Measurements from ENCODE around the gene SLC6A3. TPM values are rescaled to one million over a fixed set of nuclear protein-coding genes. Genes with fewer than 3 reads are reported as not detected.

SLC6A3 gene
- total and polyA plus RNA-seq, 2 of the 13 experiments (the other 11 are each of a cell fraction or from before 2014, with no cell fraction given) = 0.01 TPM; not detected in 1

DNA sequence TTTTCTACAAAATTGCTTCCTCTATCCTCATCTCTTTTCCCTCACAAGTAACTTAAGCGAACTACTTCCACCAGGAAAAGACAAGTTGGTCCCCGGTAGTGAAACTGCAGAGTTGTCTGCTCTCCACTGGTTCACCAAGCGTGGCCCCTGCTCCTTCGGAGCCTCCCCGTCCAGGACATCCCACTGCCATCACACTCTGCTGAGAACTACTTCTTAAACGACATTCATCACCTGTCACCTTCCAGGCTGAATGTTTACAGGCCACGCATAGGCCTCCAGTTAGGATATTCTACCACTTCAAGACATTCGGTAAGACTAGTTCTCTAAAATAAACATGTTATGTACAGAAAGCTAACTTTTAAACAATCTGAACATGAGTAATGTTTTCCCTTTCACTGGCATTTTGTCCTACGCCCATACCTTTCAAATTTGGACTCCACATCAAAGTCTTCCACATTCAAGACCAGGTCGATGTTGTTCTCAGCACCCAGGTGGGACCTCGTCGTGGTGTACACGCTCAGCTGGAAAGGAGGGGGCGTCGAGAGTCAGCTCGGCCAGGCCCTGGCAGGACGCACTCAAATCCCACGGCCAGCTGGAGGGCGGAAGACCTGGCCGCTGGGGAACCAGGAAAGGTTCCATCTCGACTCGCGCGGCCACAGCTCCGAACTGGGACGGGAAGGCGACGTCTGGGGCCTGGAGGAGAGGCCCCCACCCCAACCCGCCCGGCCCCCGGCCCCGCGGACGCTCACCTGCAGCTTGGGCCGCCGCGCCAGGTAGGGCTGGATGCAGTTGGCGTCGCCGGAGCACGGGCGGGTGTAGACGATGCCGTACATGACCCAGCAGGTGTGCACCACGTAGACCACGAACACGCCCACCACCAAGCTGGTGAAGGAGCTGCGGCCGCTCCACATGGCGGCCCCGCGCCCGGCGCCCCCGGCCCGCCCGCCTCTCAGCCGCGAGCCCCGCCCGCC lies 101.0 kb downstream of the SLC6A3 start (continued):
- TF ChIP-seq, protein P1, sequence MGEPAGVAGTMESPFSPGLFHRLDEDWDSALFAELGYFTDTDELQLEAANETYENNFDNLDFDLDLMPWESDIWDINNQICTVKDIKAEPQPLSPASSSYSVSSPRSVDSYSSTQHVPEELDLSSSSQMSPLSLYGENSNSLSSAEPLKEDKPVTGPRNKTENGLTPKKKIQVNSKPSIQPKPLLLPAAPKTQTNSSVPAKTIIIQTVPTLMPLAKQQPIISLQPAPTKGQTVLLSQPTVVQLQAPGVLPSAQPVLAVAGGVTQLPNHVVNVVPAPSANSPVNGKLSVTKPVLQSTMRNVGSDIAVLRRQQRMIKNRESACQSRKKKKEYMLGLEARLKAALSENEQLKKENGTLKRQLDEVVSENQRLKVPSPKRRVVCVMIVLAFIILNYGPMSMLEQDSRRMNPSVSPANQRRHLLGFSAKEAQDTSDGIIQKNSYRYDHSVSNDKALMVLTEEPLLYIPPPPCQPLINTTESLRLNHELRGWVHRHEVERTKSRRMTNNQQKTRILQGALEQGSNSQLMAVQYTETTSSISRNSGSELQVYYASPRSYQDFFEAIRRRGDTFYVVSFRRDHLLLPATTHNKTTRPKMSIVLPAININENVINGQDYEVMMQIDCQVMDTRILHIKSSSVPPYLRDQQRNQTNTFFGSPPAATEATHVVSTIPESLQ (CRISPR knock-in tag; conservative IDR thresholded peaks at IDR 0.05) = no peak
- TF ChIP-seq U2AF1 (optimal IDR thresholded peaks at IDR 0.05; ENCODE audit: low read depth, low read length) (no peak), CCDC6 (CRISPR knock-in tag; IDR thresholded peaks at IDR 0.05) (no peak), YEATS4 (CRISPR knock-in tag; IDR thresholded peaks at IDR 0.05; ENCODE audit: borderline replicate concordance) (no peak; the same call in 1 of the 2 replicates), KLF6 (CRISPR knock-in tag; IDR thresholded peaks at IDR 0.05) (no peak), SRF (IDR thresholded peaks at IDR 0.05; ENCODE audit: low read depth, low read length) (no peak), ZNF33B (CRISPR knock-in tag; IDR thresholded peaks at IDR 0.05) (no peak), PHF20 (CRISPR knock-in tag; IDR thresholded peaks at IDR 0.05) (no peak), ZSCAN9 (CRISPR knock-in tag; IDR thresholded peaks at IDR 0.05; ENCODE audit: borderline replicate concordance) (0 out of 2 replicates have a peak, but pooled peaks have one; percentile 24)
- TF ChIP-seq, protein P2, sequence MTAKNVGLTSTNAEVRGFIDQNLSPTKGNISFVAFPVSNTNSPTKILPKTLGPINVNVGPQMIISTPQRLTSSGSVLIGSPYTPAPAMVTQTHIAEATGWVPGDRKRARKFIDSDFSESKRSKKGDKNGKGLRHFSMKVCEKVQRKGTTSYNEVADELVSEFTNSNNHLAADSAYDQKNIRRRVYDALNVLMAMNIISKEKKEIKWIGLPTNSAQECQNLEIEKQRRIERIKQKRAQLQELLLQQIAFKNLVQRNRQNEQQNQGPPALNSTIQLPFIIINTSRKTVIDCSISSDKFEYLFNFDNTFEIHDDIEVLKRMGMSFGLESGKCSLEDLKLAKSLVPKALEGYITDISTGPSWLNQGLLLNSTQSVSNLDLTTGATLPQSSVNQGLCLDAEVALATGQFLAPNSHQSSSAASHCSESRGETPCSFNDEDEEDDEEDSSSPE (CRISPR knock-in tag; IDR thresholded peaks at IDR 0.05) = no peak
- TF ChIP-seq, protein P3, sequence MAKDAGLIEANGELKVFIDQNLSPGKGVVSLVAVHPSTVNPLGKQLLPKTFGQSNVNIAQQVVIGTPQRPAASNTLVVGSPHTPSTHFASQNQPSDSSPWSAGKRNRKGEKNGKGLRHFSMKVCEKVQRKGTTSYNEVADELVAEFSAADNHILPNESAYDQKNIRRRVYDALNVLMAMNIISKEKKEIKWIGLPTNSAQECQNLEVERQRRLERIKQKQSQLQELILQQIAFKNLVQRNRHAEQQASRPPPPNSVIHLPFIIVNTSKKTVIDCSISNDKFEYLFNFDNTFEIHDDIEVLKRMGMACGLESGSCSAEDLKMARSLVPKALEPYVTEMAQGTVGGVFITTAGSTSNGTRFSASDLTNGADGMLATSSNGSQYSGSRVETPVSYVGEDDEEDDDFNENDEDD (CRISPR knock-in tag; IDR thresholded peaks at IDR 0.05; ENCODE audit: borderline replicate concordance) = 0 out of 2 replicates have a peak, but pooled peaks have one; percentile 8
- TF ChIP-seq, protein P4, sequence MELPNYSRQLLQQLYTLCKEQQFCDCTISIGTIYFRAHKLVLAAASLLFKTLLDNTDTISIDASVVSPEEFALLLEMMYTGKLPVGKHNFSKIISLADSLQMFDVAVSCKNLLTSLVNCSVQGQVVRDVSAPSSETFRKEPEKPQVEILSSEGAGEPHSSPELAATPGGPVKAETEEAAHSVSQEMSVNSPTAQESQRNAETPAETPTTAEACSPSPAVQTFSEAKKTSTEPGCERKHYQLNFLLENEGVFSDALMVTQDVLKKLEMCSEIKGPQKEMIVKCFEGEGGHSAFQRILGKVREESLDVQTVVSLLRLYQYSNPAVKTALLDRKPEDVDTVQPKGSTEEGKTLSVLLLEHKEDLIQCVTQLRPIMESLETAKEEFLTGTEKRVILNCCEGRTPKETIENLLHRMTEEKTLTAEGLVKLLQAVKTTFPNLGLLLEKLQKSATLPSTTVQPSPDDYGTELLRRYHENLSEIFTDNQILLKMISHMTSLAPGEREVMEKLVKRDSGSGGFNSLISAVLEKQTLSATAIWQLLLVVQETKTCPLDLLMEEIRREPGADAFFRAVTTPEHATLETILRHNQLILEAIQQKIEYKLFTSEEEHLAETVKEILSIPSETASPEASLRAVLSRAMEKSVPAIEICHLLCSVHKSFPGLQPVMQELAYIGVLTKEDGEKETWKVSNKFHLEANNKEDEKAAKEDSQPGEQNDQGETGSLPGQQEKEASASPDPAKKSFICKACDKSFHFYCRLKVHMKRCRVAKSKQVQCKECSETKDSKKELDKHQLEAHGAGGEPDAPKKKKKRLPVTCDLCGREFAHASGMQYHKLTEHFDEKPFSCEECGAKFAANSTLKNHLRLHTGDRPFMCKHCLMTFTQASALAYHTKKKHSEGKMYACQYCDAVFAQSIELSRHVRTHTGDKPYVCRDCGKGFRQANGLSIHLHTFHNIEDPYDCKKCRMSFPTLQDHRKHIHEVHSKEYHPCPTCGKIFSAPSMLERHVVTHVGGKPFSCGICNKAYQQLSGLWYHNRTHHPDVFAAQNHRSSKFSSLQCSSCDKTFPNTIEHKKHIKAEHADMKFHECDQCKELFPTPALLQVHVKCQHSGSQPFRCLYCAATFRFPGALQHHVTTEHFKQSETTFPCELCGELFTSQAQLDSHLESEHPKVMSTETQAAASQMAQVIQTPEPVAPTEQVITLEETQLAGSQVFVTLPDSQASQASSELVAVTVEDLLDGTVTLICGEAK (IDR thresholded peaks at IDR 0.05) = no peak
- TF ChIP-seq, protein P4 (CRISPR knock-in tag; IDR thresholded peaks at IDR 0.05) = no peak
- TF ChIP-seq, protein P5, sequence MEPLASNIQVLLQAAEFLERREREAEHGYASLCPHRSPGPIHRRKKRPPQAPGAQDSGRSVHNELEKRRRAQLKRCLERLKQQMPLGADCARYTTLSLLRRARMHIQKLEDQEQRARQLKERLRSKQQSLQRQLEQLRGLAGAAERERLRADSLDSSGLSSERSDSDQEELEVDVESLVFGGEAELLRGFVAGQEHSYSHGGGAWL (CRISPR knock-in tag; IDR thresholded peaks at IDR 0.05) = 0 out of 2 replicates have a peak, but pooled peaks have one; percentile 23
